DMS 273 treated with DMSO at 0.1 percent for 48 hours (cell line): ENCODE measurements around the gene CHRFAM7A.
"Not testable (repeated sequence)": the region's sequence is repeated elsewhere in the genome, so short reads cannot be mapped to it uniquely, and the experiment has no call there.

Experiments
- DNase-seq: peaks from one replicate; lab custom pipeline; 2025; lab: John Stamatoyannopoulos, UW

The CHRFAM7A gene

GRCh38 chr15:30392766-30393663 is at the start of gene CHRFAM7A:
Gene CHRFAM7A, minus strand, starts transcription at chr15:30393540. Its CDS starts 10,189 bp downstream, at chr15:30383351.
- not testable (repeated sequence) for DNase-seq

GRCh38 chr15:30438348-30438747 is 45.0 kb upstream of the CHRFAM7A start:
- DNase-seq: not testable (repeated sequence)

- not testable (repeated sequence) for DNase-seq
These were observed 42.5 kb upstream of the CHRFAM7A start for GRCh38 chr15:30435878-30436277.

GRCh38 chr15:30420723-30421122 is 27.4 kb upstream of the CHRFAM7A start:
- DNase-seq: not testable (repeated sequence)

- DNase-seq: not testable (repeated sequence)
These were observed 20.8 kb upstream of the CHRFAM7A start, which contains the start of gene GOLGA8R for GRCh38 chr15:30414160-30414559. Gene GOLGA8R, minus strand, starts transcription at chr15:30414260. Its CDS starts 98 bp downstream, at chr15:30414162.

- not testable (repeated sequence) for DNase-seq
These were observed 14.3 kb upstream of the CHRFAM7A start for GRCh38 chr15:30407636-30408035.

GRCh38 chr15:30398988-30399387 is 5.6 kb upstream of the CHRFAM7A start:
- not testable (repeated sequence) for DNase-seq

GRCh38 chr15:30393664-30393991 is 288 bp upstream of the CHRFAM7A start:
- not testable (repeated sequence) for DNase-seq

GRCh38 chr15:30386318-30386887 is 6.9 kb downstream of the CHRFAM7A start:
- not testable (repeated sequence) for DNase-seq

GRCh38 chr15:30377082-30377413 is 16.3 kb downstream of the CHRFAM7A start:
- DNase-seq: not testable (repeated sequence)

- not testable (repeated sequence) for DNase-seq
These were observed 16.8 kb downstream of the CHRFAM7A start for GRCh38 chr15:30376375-30377081.

GRCh38 chr15:30375872-30376271 is 17.5 kb downstream of the CHRFAM7A start:
- not testable (repeated sequence) for DNase-seq

GRCh38 chr15:30374862-30375261 is 18.5 kb downstream of the CHRFAM7A start:
- DNase-seq: not testable (repeated sequence)

- not testable (repeated sequence) for DNase-seq
These were observed 25.1 kb downstream of the CHRFAM7A start for GRCh38 chr15:30368271-30368670.

- DNase-seq: not testable (repeated sequence)
These were observed 26.1 kb downstream of the CHRFAM7A start for GRCh38 chr15:30367246-30367645.

GRCh38 chr15:30361404-30361803 is 31.9 kb downstream of the CHRFAM7A start:
- DNase-seq: not testable (repeated sequence)

GRCh38 chr15:30360990-30361389 is 32.4 kb downstream of the CHRFAM7A start:
- not testable (repeated sequence) for DNase-seq

GRCh38 chr15:30355043-30355442 is 38.3 kb downstream of the CHRFAM7A start:
- DNase-seq: not testable (repeated sequence)

GRCh38 chr15:30349803-30350202 is 43.5 kb downstream of the CHRFAM7A start:
- not testable (repeated sequence) for DNase-seq

- DNase-seq: not testable (repeated sequence)
These were observed 56.8 kb downstream of the CHRFAM7A start for GRCh38 chr15:30336584-30336983.

- DNase-seq: not testable (repeated sequence)
These were observed 59.2 kb downstream of the CHRFAM7A start for GRCh38 chr15:30334152-30334551.

- not testable (repeated sequence) for DNase-seq
These were observed 67.2 kb downstream of the CHRFAM7A start for GRCh38 chr15:30326145-30326544.
